ENCODE results near the gene MBLAC1. TPM values are rescaled to one million over a fixed set of nuclear protein-coding genes. Genes with fewer than 3 reads are reported as not detected.

MBLAC1 gene
- total RNA-seq, 6 donors from 2014 or later = 1.0 to 11.4 (median 3.3) TPM

DNA sequence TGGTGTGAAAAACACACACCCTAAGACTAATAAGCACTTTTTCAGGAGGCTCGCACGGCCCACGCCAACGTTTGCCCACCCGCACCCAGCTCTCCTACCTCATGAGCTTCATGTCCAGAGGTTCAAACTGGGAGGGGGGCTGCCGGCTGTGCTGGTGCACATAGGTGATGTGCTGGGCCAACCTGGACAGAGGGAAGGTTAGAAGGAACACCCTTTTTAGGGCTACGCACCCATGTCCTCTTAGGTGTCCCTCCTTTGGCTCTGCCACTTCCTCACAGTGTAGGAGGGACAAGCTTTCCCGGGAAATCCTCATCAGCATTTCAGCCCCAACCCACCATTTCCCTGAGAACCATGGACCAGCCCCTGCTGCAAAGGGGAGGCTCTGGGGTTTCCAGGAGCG lies 31.5 kb upstream of the MBLAC1 start:
- H3K4me3 ChIP-seq = no peak overlapping the region
- peaks cover 62 to 92% (median 87%) of the 10 kb centered on the region in 4 donors for H3K36me3 ChIP-seq
- no peaks in the 10 kb centered on the region for H3K27me3 ChIP-seq
- DNase-seq (no peak), ATAC-seq (ENCODE audit: low FRiP score in 2 of 2) (no peak)
- no peak overlapping the region for H3K27ac ChIP-seq
- 80 to 88% methylated on average over 8 to 9 of the region's 9 CpGs for WGBS, 2 donors
- TF ChIP-seq EP300 (IDR thresholded peaks at IDR 0.05) (no peak), POLR2A (IDR thresholded peaks at IDR 0.05) (no peak), POLR2AphosphoS5 (IDR thresholded peaks at IDR 0.05) (no peak)
- TF ChIP-seq, protein P1, sequence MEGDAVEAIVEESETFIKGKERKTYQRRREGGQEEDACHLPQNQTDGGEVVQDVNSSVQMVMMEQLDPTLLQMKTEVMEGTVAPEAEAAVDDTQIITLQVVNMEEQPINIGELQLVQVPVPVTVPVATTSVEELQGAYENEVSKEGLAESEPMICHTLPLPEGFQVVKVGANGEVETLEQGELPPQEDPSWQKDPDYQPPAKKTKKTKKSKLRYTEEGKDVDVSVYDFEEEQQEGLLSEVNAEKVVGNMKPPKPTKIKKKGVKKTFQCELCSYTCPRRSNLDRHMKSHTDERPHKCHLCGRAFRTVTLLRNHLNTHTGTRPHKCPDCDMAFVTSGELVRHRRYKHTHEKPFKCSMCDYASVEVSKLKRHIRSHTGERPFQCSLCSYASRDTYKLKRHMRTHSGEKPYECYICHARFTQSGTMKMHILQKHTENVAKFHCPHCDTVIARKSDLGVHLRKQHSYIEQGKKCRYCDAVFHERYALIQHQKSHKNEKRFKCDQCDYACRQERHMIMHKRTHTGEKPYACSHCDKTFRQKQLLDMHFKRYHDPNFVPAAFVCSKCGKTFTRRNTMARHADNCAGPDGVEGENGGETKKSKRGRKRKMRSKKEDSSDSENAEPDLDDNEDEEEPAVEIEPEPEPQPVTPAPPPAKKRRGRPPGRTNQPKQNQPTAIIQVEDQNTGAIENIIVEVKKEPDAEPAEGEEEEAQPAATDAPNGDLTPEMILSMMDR (IDR thresholded peaks at IDR 0.05) = no peak
- no peaks in the 10 kb centered on the region for H3K9me3 ChIP-seq
- peaks cover 11 to 19% (median 13%) of the 10 kb centered on the region in 4 donors for H3K4me1 ChIP-seq

DNA sequence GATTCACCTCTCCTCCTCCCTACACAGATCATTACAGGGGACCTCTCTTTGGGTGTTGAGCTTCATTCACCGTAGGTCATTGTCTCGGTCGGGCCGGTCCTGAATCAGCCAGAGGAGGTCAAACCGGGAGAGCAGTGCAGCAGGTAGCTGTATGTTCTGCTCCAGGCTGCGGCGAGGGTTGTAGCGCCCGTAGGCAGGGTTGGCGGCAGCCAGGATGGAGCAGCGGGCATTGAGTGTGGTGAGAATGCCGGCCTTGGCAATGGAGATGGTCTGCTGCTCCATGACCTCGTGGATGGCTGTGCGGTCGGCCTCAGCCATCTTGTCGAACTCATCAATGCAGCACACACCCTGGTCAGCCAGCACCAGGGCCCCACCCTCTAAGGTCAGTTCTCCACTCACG lies 31.1 kb upstream of the MBLAC1 start:
- Histone ChIP-seq H3K9me3 (no peaks in the 10 kb centered on the region), H3K27me3 (no peaks in the 10 kb centered on the region), H3K4me3 (no peak overlapping the region), H3K36me3 (peaks cover 60 to 89% (median 85%) of the 10 kb centered on the region in 4 donors), H3K4me1 (peaks cover 11 to 19% (median 13%) of the 10 kb centered on the region in 4 donors), H3K27ac (no peak overlapping the region)
- WGBS, 2 donors = 92 to 96% methylated on average over 11 to 17 of the region's 17 CpGs
- no peak for DNase-seq
- no peak for ATAC-seq (ENCODE audit: low FRiP score in 2 of 2)
- TF ChIP-seq, protein P1 (IDR thresholded peaks at IDR 0.05) = no peak
- TF ChIP-seq POLR2AphosphoS5 (IDR thresholded peaks at IDR 0.05) (no peak), EP300 (IDR thresholded peaks at IDR 0.05) (no peak), POLR2A (IDR thresholded peaks at IDR 0.05) (no peak)

DNA sequence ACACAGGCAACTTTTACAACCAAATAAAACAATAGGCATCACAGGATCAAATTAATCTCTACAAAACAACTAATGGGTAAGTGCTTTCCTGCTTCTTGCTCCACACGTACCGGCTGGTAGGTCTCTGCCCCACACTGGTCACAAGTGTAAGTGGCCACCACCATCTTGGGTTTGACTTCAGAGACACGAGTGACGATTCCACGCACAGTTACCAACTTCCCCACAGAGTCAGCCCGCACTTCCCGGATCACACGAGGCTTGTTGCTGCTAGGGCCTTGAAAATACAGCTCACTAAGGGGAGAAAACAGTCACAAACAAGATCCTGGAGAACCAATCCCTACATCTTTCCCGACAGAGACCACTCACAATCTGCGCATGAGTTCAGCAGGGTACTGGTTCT lies 27.9 kb upstream of the MBLAC1 start:
- DNase-seq (no peak), ATAC-seq (ENCODE audit: low FRiP score in 2 of 2) (no peak)
- no peak overlapping the region for H3K4me3 ChIP-seq
- peak overlapping the region in 1 of 4 donors; percentile 93 for H3K27ac ChIP-seq
- peaks cover 36 to 66% (median 57%) of the 10 kb centered on the region in 4 donors for H3K36me3 ChIP-seq
- no peak for TF ChIP-seq POLR2AphosphoS5 (IDR thresholded peaks at IDR 0.05)
- no peak for TF ChIP-seq POLR2A (IDR thresholded peaks at IDR 0.05)
- TF ChIP-seq EP300 (IDR thresholded peaks at IDR 0.05) = no peak
- TF ChIP-seq, protein P1 (IDR thresholded peaks at IDR 0.05) = no peak
- H3K4me1 ChIP-seq = peaks cover 19 to 30% (median 21%) of the 10 kb centered on the region in 4 donors
- H3K27me3 ChIP-seq = no peaks in the 10 kb centered on the region
- no peaks in the 10 kb centered on the region for H3K9me3 ChIP-seq
- 88% methylated on average over 10 of the region's 10 CpGs for WGBS, 2 donors

DNA sequence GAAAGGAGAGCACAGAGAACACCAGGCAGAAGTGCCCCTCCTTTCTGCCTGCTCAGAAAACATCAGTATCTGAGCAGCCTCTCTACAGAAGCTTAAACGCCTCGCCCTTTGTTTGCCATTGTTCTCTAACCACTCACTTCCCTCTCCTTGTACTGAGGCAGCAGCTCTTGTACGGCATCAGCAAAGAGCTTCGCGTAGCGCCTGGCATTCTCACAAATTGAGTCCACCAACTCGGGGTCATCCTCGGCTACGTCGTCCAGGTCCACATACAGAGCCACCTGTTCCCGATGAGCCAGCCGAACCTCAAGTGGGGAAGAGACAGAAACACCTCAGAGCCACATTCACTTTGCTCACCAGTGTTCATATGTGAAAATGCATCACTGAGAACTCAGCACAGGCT lies 27.3 kb upstream of the MBLAC1 start:
- Histone ChIP-seq H3K4me3 (peak overlapping the region in 3 of 4 donors; percentile 75 to 96 (median 77)), H3K36me3 (peaks cover 35 to 66% (median 55%) of the 10 kb centered on the region in 4 donors), H3K4me1 (peaks cover 19 to 30% (median 21%) of the 10 kb centered on the region in 4 donors), H3K9me3 (no peaks in the 10 kb centered on the region), H3K27me3 (no peaks in the 10 kb centered on the region), H3K27ac (peak overlapping the region; percentile 93 to 99 (median 95))
- ATAC-seq (ENCODE audit: low FRiP score in 2 of 2) (no peak), DNase-seq (no peak)
- 54 to 62% methylated on average over 12 of the region's 12 CpGs for WGBS, 2 donors
- TF ChIP-seq POLR2A (IDR thresholded peaks at IDR 0.05) (no peak), POLR2AphosphoS5 (IDR thresholded peaks at IDR 0.05) (no peak), EP300 (IDR thresholded peaks at IDR 0.05) (no peak)
- TF ChIP-seq, protein P1 (IDR thresholded peaks at IDR 0.05) = no peak

DNA sequence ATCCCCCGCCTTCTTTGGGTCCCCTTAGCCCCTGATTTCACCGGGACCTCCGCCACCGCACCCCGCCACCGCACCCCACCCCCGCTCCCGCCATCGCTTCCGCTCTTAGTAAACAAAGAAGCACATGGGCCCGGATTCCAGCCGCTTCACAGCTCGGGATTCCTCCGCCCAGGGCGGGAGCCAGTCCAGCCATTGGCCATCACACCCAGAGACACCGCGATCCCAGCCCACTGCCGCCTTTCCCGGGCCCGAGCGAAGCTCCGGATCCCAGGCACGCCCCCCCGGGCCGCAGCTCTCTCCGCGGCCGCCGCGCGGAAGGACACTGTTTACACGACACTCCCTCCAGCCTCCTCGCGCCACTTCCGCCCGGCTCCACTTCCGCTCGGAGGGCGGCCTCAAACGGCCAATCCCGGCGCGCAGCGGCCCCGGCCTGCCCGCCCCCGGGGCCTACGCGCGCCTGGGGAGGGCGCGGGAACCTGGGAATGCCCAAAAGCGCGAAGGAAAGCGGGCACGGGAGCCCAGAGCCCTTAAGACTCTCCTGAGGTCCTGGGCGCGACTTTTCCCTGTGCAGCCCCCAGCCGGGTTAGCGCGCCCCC lies 26.2 kb upstream of the MBLAC1 start:
- Histone ChIP-seq H3K27me3 (no peaks in the 10 kb centered on the region), H3K4me3 (peak overlapping the region; percentile 75 to 100 (median 86)), H3K27ac (peak overlapping the region; percentile 93 to 99 (median 95)), H3K9me3 (no peaks in the 10 kb centered on the region), H3K4me1 (peaks cover 19 to 30% (median 21%) of the 10 kb centered on the region in 4 donors), H3K36me3 (peaks cover 29 to 66% (median 54%) of the 10 kb centered on the region in 4 donors)
- WGBS, 2 donors = 0 to 1% methylated on average over 21 to 49 of the region's 61 CpGs
- DNase-seq (peak; percentile 92 to 97), ATAC-seq (ENCODE audit: low FRiP score in 2 of 2) (peak; percentile 95 to 96)
- TF ChIP-seq POLR2AphosphoS5 (IDR thresholded peaks at IDR 0.05) (peak; percentile 88), POLR2A (IDR thresholded peaks at IDR 0.05) (peak in 2 of 4 donors; percentile 57 to 61), EP300 (IDR thresholded peaks at IDR 0.05) (peak in 1 of 4 donors; percentile 55)
- TF ChIP-seq, protein P1 (IDR thresholded peaks at IDR 0.05) = peak in 3 of 6 experiments; percentile 25 to 33 (median 27)
